ENCODE results near the gene OR10G7. TPM values are rescaled to one million over a fixed set of nuclear protein-coding genes. Genes with fewer than 3 reads are reported as not detected.

OR10G7 gene
- total and polyA plus RNA-seq, 2 donors (not counting 1 experiment from before 2014, with no cell fraction given) = not detected

- no peaks in the 10 kb centered on the region for H3K79me2 ChIP-seq (ENCODE audit: control insufficient read depth, insufficient read depth, low read length)
Observed at GRCh38 chr11:124012697-124013096, 28.4 kb downstream of the OR10G7 start, which contains the start of gene OR10G4. TSS of gene OR10G4 (plus strand) at chr11:124012997. CDS start at chr11:124015575, 2,578 bp downstream.

GRCh38 chr11:123995119-123995518 is 46.0 kb downstream of the OR10G7 start, which contains the start of gene OR10G6:
TSS of gene OR10G6 (minus strand) at chr11:123995161. CDS start at chr11:123995161, 0 bp downstream.
- DNase-seq (ENCODE audit: low read depth in 2 of 2) = no peak
- Histone ChIP-seq H3K27me3 (ENCODE audit: control insufficient read depth, insufficient read depth, low read length) (no peaks in the 10 kb centered on the region), H3K27ac (ENCODE audit: insufficient read depth, low read length) (no peak within 1 kb of the TSS), H3K4me3 (replicated peaks in 1 of 4; ENCODE audit: control extremely low read depth in 1 of 4, insufficient read depth in 1 of 4, low read depth in 3 of 4, low read length in 4 of 4) (no peak within 1 kb of the TSS), H3K36me3 (ENCODE audit: control insufficient read depth, insufficient read depth, low read length) (no peaks in the 10 kb centered on the region), H3K4me2 (ENCODE audit: extremely low read depth, insufficient read depth, low read length) (no peak within 1 kb of the TSS), H3K79me2 (ENCODE audit: control insufficient read depth, insufficient read depth, low read length) (no peaks in the 10 kb centered on the region), H3K4me1 (ENCODE audit: control insufficient read depth, extremely low read depth, insufficient read depth, low read length) (no peaks in the 10 kb centered on the region), H3K9ac (ENCODE audit: insufficient read depth, low read length) (no peak within 1 kb of the TSS), H3K9me3 (ENCODE audit: control insufficient read depth, insufficient read depth, low read depth, low read length) (no peaks in the 10 kb centered on the region), H2AFZ (ENCODE audit: low read length) (no peak within 1 kb of the TSS), H4K20me1 (ENCODE audit: control insufficient read depth, extremely low read depth, insufficient read depth, low read length) (no peaks in the 10 kb centered on the region)
- TF ChIP-seq CTCF (conservative IDR thresholded peaks at IDR 0.05 in 1 of 2, IDR thresholded peaks at IDR 0.05 in 1 of 2; ENCODE audit: low read depth in 1 of 2, low read length in 2 of 2) (no peak), EZH2 (IDR thresholded peaks at IDR 0.05; ENCODE audit: low read length, missing control alignments) (no peak)

More at GRCh38 chr11:124012697-124013096, 28.4 kb downstream of the OR10G7 start, which contains the start of gene OR10G4:
- Histone ChIP-seq H3K9ac (ENCODE audit: insufficient read depth, low read length) (no peak within 1 kb of the TSS), H3K27me3 (ENCODE audit: control insufficient read depth, insufficient read depth, low read length) (no peaks in the 10 kb centered on the region), H3K27ac (ENCODE audit: insufficient read depth, low read length) (no peak within 1 kb of the TSS), H3K9me3 (ENCODE audit: control insufficient read depth, insufficient read depth, low read depth, low read length) (no peaks in the 10 kb centered on the region), H2AFZ (ENCODE audit: low read length) (no peak within 1 kb of the TSS), H3K4me3 (replicated peaks in 1 of 4; ENCODE audit: control extremely low read depth in 1 of 4, insufficient read depth in 1 of 4, low read depth in 3 of 4, low read length in 4 of 4) (no peak within 1 kb of the TSS), H4K20me1 (ENCODE audit: control insufficient read depth, extremely low read depth, insufficient read depth, low read length) (no peaks in the 10 kb centered on the region), H3K4me1 (ENCODE audit: control insufficient read depth, extremely low read depth, insufficient read depth, low read length) (no peaks in the 10 kb centered on the region), H3K4me2 (ENCODE audit: extremely low read depth, insufficient read depth, low read length) (no peak within 1 kb of the TSS), H3K36me3 (ENCODE audit: control insufficient read depth, insufficient read depth, low read length) (no peaks in the 10 kb centered on the region)
- no peak for DNase-seq (ENCODE audit: low read depth in 2 of 2)
- TF ChIP-seq CTCF (conservative IDR thresholded peaks at IDR 0.05 in 1 of 2, IDR thresholded peaks at IDR 0.05 in 1 of 2; ENCODE audit: low read depth in 1 of 2, low read length in 2 of 2) (no peak), EZH2 (IDR thresholded peaks at IDR 0.05; ENCODE audit: low read length, missing control alignments) (no peak)

Other genes starting within 250 kb of the OR10G7 start
- gene OR6M1, start 235.0 kb downstream of the OR10G7 start, total RNA-seq = not detected in 2 replicates
- gene OR6M1, start 235.0 kb downstream of the OR10G7 start, polyA plus RNA-seq = not detected in 2 replicates
- not detected in 2 replicates for gene TMEM225, start 155.7 kb downstream of the OR10G7 start, total RNA-seq
- not detected in 2 replicates for gene TMEM225, start 155.7 kb downstream of the OR10G7 start, polyA plus RNA-seq
- not detected in 2 replicates for gene OR8D4, start 139.2 kb downstream of the OR10G7 start, total RNA-seq
- not detected in 2 replicates for gene OR8D4, start 139.2 kb downstream of the OR10G7 start, polyA plus RNA-seq
- gene OR4D5, start 101.7 kb downstream of the OR10G7 start, total RNA-seq = not detected in 2 replicates
- not detected in 2 replicates for gene OR4D5, start 101.7 kb downstream of the OR10G7 start, polyA plus RNA-seq
- not detected in 2 replicates for gene OR6T1, start 97.5 kb downstream of the OR10G7 start, total RNA-seq
- gene OR6T1, start 97.5 kb downstream of the OR10G7 start, polyA plus RNA-seq = not detected in 2 replicates
- not detected in 2 replicates for gene OR10S1, start 63.5 kb downstream of the OR10G7 start, total RNA-seq
- gene OR10S1, start 63.5 kb downstream of the OR10G7 start, polyA plus RNA-seq = not detected in 2 replicates
- gene OR10G6, start 46.2 kb downstream of the OR10G7 start, total RNA-seq = not detected in 2 replicates
- gene OR10G6, start 46.2 kb downstream of the OR10G7 start, polyA plus RNA-seq = not detected in 2 replicates
- gene OR10G4, start 28.3 kb downstream of the OR10G7 start, total RNA-seq = not detected in 2 replicates
- gene OR10G4, start 28.3 kb downstream of the OR10G7 start, polyA plus RNA-seq = not detected in 2 replicates
- gene OR10G9, start 18.3 kb downstream of the OR10G7 start, total RNA-seq = not detected in 2 replicates
- gene OR10G9, start 18.3 kb downstream of the OR10G7 start, polyA plus RNA-seq = not detected in 2 replicates
- gene OR10G8, start 14.5 kb downstream of the OR10G7 start, total RNA-seq = not detected in 2 replicates
- gene OR10G8, start 14.5 kb downstream of the OR10G7 start, polyA plus RNA-seq = not detected in 2 replicates
- gene VWA5A, start 74.1 kb upstream of the OR10G7 start, total RNA-seq = 18.7 and 22.3 TPM in 2 replicates
- gene VWA5A, start 74.1 kb upstream of the OR10G7 start, polyA plus RNA-seq = 11.9 and 17.0 TPM in 2 replicates
- gene OR10D3, start 142.0 kb upstream of the OR10G7 start, total RNA-seq = not detected in 2 replicates
- gene OR10D3, start 142.0 kb upstream of the OR10G7 start, polyA plus RNA-seq = not detected in 2 replicates
- gene OR8G1, start 199.8 kb upstream of the OR10G7 start, total RNA-seq = not detected in 2 replicates
- gene OR8G1, start 199.8 kb upstream of the OR10G7 start, polyA plus RNA-seq = not detected in 2 replicates
- not detected in 2 replicates for gene OR8G5, start 215.1 kb upstream of the OR10G7 start, total RNA-seq
- not detected in 2 replicates for gene OR8G5, start 215.1 kb upstream of the OR10G7 start, polyA plus RNA-seq